Esophagus muscularis mucosa (tissue), 4 donors: ENCODE measurements around the gene SCRG1.

Source experiments
- EP300 ChIP-seq: sonication (generic); formaldehyde crosslinking; IDR thresholded peaks from one replicate; pipeline ENCODE4 v1.6.1; 2017; ENCODE audit warnings: antibody characterized with exemption
- POLR2A ChIP-seq: fragments of 450-650 bp; IDR thresholded peaks from one replicate; pipeline ENCODE4 v1.6.1; 2017; ENCODE audit warnings: antibody characterized with exemption, moderate library complexity, mild to moderate bottlenecking, low read depth
- POLR2AphosphoS5 ChIP-seq, 2 donors: sonication (generic); formaldehyde crosslinking; IDR thresholded peaks; one replicate each; pipeline ENCODE4 v1.6.1; 2017; ENCODE audit warnings: antibody characterized with exemption in 2 of 2
- TF ChIP-seq, protein P1 (sequence below), 3 experiments: fragments of 200-600 bp in 2 of 3; fragments of 450-650 bp in 1 of 3; sonication (generic) in 2 of 3; IDR thresholded peaks; one replicate each; pipeline ENCODE4 v1.5.1; 2017 to 2019; ENCODE audit warnings: antibody characterized with exemption in 3 of 3, mild to moderate bottlenecking in 2 of 3, moderate library complexity in 1 of 3

DNA sequence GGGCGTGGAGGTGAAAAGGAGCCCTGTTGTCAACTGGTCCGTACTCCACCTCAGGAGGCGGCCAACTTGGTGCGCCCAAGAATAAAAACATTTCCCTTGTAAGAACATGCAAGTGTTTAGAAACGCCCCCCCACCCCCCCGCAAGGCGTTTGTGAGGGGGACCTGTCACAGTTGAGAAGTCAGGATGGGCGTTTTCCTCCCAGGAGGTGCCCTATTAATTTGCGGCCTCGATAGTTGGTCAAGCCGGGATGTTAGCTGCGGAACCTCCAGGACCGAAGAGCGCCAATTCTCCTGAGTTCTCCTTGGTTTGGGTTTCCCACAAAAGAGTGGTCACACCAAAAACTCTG lies 28.8 kb downstream of the SCRG1 start:
- TF ChIP-seq, protein P1, sequence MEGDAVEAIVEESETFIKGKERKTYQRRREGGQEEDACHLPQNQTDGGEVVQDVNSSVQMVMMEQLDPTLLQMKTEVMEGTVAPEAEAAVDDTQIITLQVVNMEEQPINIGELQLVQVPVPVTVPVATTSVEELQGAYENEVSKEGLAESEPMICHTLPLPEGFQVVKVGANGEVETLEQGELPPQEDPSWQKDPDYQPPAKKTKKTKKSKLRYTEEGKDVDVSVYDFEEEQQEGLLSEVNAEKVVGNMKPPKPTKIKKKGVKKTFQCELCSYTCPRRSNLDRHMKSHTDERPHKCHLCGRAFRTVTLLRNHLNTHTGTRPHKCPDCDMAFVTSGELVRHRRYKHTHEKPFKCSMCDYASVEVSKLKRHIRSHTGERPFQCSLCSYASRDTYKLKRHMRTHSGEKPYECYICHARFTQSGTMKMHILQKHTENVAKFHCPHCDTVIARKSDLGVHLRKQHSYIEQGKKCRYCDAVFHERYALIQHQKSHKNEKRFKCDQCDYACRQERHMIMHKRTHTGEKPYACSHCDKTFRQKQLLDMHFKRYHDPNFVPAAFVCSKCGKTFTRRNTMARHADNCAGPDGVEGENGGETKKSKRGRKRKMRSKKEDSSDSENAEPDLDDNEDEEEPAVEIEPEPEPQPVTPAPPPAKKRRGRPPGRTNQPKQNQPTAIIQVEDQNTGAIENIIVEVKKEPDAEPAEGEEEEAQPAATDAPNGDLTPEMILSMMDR (IDR thresholded peaks at IDR 0.05), result no peak
- TF ChIP-seq EP300 (no peak), POLR2AphosphoS5 (IDR thresholded peaks at IDR 0.05) (no peak), POLR2A (no peak)
